HEK293 (cell line): ENCODE results near the gene PAM.

Experiments
- CTCF ChIA-PET: fragments of 350-600 bp; formaldehyde crosslinking; extraction: SDS; loops from one replicate; lab custom pipeline; 2021; ENCODE audit warnings: antibody characterized with exemption; lab: Yijun Ruan, JAX
- POLR2A ChIA-PET: fragments of 300-600 bp; formaldehyde crosslinking; extraction: SDS; loops from one replicate; lab custom pipeline; 2020; ENCODE audit warnings: antibody characterized with exemption, inconsistent platforms; lab: Yijun Ruan, JAX
- H3K27ac ChIP-seq: fragments of 200-500 bp; sonication (Bioruptor generic); 2 replicates; pipeline ENCODE4 v1.5.1; 2014; ENCODE audit warnings: low read depth, low read length, control low read depth, inconsistent platforms; ENCODE audit errors: extremely low read depth
- H3K36me3 ChIP-seq, 2 experiments: fragments of 200-500 bp in 1 of 2; sonication (Bioruptor generic) in 1 of 2; 1 replicate in 1 of 2; 2 replicates in 1 of 2; pipeline ENCODE4 v1.5.1; 2014 to 2017; ENCODE audit warnings: inconsistent platforms in 2 of 2, low read length in 2 of 2; ENCODE audit not compliant: control insufficient read depth in 2 of 2, insufficient read depth in 1 of 2
- H3K4me1 ChIP-seq: fragments of 200-500 bp; sonication (Bioruptor generic); 2 replicates; pipeline ENCODE4 v1.5.1; 2014; ENCODE audit warnings: mild to moderate bottlenecking, low read length, inconsistent platforms; ENCODE audit not compliant: control insufficient read depth, insufficient read depth
- H3K4me3 ChIP-seq: 2 replicates; pipeline ENCODE4 v1.5.1; 2011; ENCODE audit warnings: low read depth, mild to moderate bottlenecking, control low read depth, low read length, moderate library complexity
- H3K9me3 ChIP-seq: fragments of 200-500 bp; sonication (Bioruptor generic); 2 replicates; pipeline ENCODE4 v1.5.1; 2014; ENCODE audit warnings: low read depth, low read length, inconsistent platforms; ENCODE audit not compliant: control insufficient read depth, insufficient read depth
- BCL11B ChIP-seq: fragments of 450-650 bp; formaldehyde crosslinking; IDR thresholded peaks from 2 replicates; pipeline ENCODE4 v1.5.1; 2016; ENCODE audit warnings: low read depth, missing biosample characterization, missing genetic modification characterization
- HIC1 ChIP-seq: fragments of 450-650 bp; formaldehyde crosslinking; IDR thresholded peaks from 2 replicates; pipeline ENCODE4 v1.5.1; 2016; ENCODE audit warnings: missing biosample characterization, missing genetic modification characterization
- KLF9 ChIP-seq: fragments of 450-650 bp; formaldehyde crosslinking; IDR thresholded peaks from 2 replicates; pipeline ENCODE4 v1.5.1; 2016; ENCODE audit warnings: missing biosample characterization, missing genetic modification characterization, low read depth
- MZF1 ChIP-seq: fragments of 450-650 bp; formaldehyde crosslinking; IDR thresholded peaks from 2 replicates; pipeline ENCODE4 v1.5.1; 2017; ENCODE audit warnings: missing biosample characterization, missing genetic modification characterization, borderline replicate concordance
- REPIN1 ChIP-seq: fragments of 450-650 bp; formaldehyde crosslinking; IDR thresholded peaks from 2 replicates; pipeline ENCODE4 v1.5.1; 2017; ENCODE audit warnings: missing biosample characterization, missing genetic modification characterization, low read depth
- SP3 ChIP-seq: fragments of 450-650 bp; formaldehyde crosslinking; IDR thresholded peaks from 2 replicates; pipeline ENCODE4 v1.5.1; 2016; ENCODE audit warnings: missing biosample characterization, missing genetic modification characterization
- SP7 ChIP-seq: fragments of 450-650 bp; formaldehyde crosslinking; IDR thresholded peaks from 2 replicates; pipeline ENCODE4 v1.5.1; 2016; ENCODE audit warnings: missing biosample characterization, missing genetic modification characterization
- YY1 ChIP-seq: fragments of 450-650 bp; formaldehyde crosslinking; IDR thresholded peaks from 2 replicates; pipeline ENCODE4 v1.5.1; 2018; ENCODE audit warnings: missing biosample characterization, missing genetic modification characterization
- ZNF112 ChIP-seq: fragments of 450-650 bp; formaldehyde crosslinking; IDR thresholded peaks from 2 replicates; pipeline ENCODE4 v1.5.0; 2017; ENCODE audit warnings: missing biosample characterization, missing genetic modification characterization
- ZNF114 ChIP-seq: fragments of 450-650 bp; formaldehyde crosslinking; IDR thresholded peaks from 2 replicates; pipeline ENCODE4 v1.5.0; 2017; ENCODE audit warnings: missing biosample characterization, missing genetic modification characterization
- ZNF121 ChIP-seq: fragments of 450-650 bp; formaldehyde crosslinking; IDR thresholded peaks from 2 replicates; pipeline ENCODE4 v1.5.1; 2016; ENCODE audit warnings: missing biosample characterization, missing genetic modification characterization
- ZNF184 ChIP-seq: fragments of 450-650 bp; IDR thresholded peaks from 2 replicates; pipeline ENCODE4 v1.5.1; 2018; ENCODE audit warnings: missing biosample characterization, mild to moderate bottlenecking, missing genetic modification characterization
- ZNF239 ChIP-seq: fragments of 450-650 bp; formaldehyde crosslinking; IDR thresholded peaks from 2 replicates; pipeline ENCODE4 v1.5.1; 2016; ENCODE audit warnings: missing biosample characterization, missing genetic modification characterization
- ZNF341 ChIP-seq: fragments of 450-650 bp; formaldehyde crosslinking; IDR thresholded peaks from 2 replicates; pipeline ENCODE4; 2016; ENCODE audit warnings: low read depth, missing biosample characterization, missing genetic modification characterization
- ZNF433 ChIP-seq: fragments of 450-650 bp; formaldehyde crosslinking; IDR thresholded peaks from 2 replicates; pipeline ENCODE4 v1.5.1; 2016; ENCODE audit warnings: missing biosample characterization, missing genetic modification characterization, low read depth
- ZNF514 ChIP-seq: fragments of 450-650 bp; formaldehyde crosslinking; IDR thresholded peaks from 2 replicates; pipeline ENCODE4 v1.5.1; 2016; ENCODE audit warnings: missing biosample characterization, missing genetic modification characterization
- ZNF571 ChIP-seq: fragments of 450-650 bp; formaldehyde crosslinking; IDR thresholded peaks from 2 replicates; pipeline ENCODE4 v1.5.0; 2017; ENCODE audit warnings: missing biosample characterization, missing genetic modification characterization
- ZNF585B ChIP-seq: fragments of 450-650 bp; formaldehyde crosslinking; IDR thresholded peaks from 2 replicates; pipeline ENCODE4 v1.5.1; 2016; ENCODE audit warnings: missing biosample characterization, missing genetic modification characterization
- ZNF623 ChIP-seq: fragments of 450-650 bp; formaldehyde crosslinking; IDR thresholded peaks from 2 replicates; pipeline ENCODE4 v1.5.1; 2016; ENCODE audit warnings: missing biosample characterization, missing genetic modification characterization
- ZNF704 ChIP-seq: fragments of 450-650 bp; formaldehyde crosslinking; IDR thresholded peaks from 2 replicates; pipeline ENCODE4 v1.5.1; 2016; ENCODE audit warnings: missing biosample characterization, missing genetic modification characterization
- ZSCAN30 ChIP-seq: fragments of 450-650 bp; IDR thresholded peaks from 2 replicates; pipeline ENCODE4 v1.5.1; 2018; ENCODE audit warnings: missing biosample characterization, mild to moderate bottlenecking, missing genetic modification characterization, moderate library complexity
- TF ChIP-seq, protein P1 (sequence below): fragments of 450-650 bp; formaldehyde crosslinking; IDR thresholded peaks from 2 replicates; pipeline ENCODE4 v1.5.1; 2016; ENCODE audit warnings: missing biosample characterization, missing genetic modification characterization

The PAM gene

DNA sequence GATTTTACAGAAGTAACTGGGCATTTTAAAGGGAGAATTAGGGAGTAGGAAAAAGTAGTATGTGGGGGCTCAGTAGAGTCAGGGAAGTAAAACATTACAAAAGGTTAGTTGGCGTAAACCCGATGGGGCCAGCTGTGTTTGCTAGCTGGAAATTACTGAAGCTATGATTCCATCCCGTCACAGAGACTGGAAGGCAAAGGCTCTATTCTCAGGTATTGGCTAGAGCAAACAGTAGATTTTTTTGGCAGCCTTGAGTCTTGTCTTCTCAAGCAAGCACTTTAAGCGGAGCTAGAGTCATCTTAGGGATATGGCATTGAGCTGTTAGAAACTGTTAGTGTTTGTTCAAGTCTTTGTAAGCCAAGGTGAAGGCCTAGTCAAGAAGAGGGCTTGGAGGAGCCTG is 121.5 kb downstream of the PAM start (continued):
- no peak for TF ChIP-seq ZSCAN30 (tag by site-specific recombination)
- TF ChIP-seq, all 188 proteins: peak for 0

GRCh38 chr5:102879741-102880140 is 124.6 kb downstream of the PAM start:
- no peaks in the 10 kb centered on the region for H3K9me3 ChIP-seq
- no peak for TF ChIP-seq ZNF112 (tag by site-specific recombination)
- TF ChIP-seq MZF1 = no peak
- TF ChIP-seq ZNF114 (tag by site-specific recombination) = no peak
- TF ChIP-seq, all 188 proteins: peak for 0
- CTCF ChIA-PET = interaction anchor here (0.6 kb wide), 1 partner anchor 256 kb away, joined by 3 read pairs; no protein-coding TSS in a partner anchor
- Histone ChIP-seq H3K4me1 (peaks cover 8% of the 10 kb centered on the region), H3K27ac (no peak overlapping the region), H3K36me3 (no peaks in the 10 kb centered on the region; a peak in 1 of 3 replicates), H3K4me3 (no peak overlapping the region)
- POLR2A ChIA-PET = no interaction called here

DNA sequence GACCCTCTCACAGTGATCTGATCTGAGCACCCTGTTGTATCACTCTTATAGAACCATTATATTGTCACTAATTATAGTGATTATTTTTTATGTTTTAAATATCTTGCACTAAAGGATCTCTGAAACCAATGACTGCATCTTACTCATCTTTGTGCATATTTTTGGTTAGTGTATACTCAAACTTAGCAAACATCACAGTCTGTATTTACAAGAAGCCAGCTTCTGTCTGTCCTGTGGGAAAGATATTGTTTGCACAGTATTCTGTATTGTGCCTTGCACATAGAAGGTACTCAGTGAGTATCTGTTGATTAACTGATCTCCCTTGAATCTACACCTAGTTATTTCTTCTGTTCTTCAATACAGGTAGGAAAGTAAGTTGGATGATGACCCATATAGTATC is 131.5 kb downstream of the PAM start:
- no peak overlapping the region for H3K27ac ChIP-seq
- H3K4me1 ChIP-seq = no peaks in the 10 kb centered on the region
- no peaks in the 10 kb centered on the region for H3K9me3 ChIP-seq
- CTCF ChIA-PET = no interaction called here
- no peaks in the 10 kb centered on the region for H3K36me3 ChIP-seq
- no peak overlapping the region for H3K4me3 ChIP-seq
- POLR2A ChIA-PET = no interaction called here
- TF ChIP-seq ZSCAN30 (tag by site-specific recombination) = no peak

DNA sequence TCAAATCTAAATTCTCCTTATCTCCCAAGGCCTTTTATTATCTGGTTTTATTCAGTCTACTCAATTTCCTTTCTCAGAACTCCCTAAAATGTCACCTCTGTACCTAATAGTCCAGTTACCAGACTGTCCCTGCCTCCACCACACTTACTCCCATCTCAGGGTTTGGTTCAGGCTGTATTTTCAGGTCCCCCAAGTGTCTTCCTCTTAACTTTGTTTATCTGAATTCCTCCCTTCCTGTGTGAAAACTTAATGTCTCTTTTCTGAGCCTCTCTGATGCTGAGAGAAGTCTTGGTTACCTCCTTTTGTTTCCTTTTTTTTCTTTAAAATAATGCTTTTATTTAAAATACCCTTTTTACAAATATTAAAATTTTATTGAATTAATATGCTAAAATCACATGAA is 133.4 kb downstream of the PAM start:
- Histone ChIP-seq H3K4me1 (no peaks in the 10 kb centered on the region), H3K36me3 (no peaks in the 10 kb centered on the region), H3K27ac (no peak overlapping the region), H3K9me3 (no peaks in the 10 kb centered on the region), H3K4me3 (no peak overlapping the region)
- POLR2A ChIA-PET = no interaction called here
- TF ChIP-seq ZNF571 (tag by site-specific recombination) (no peak), ZNF341 (no peak), HIC1 (tag by site-specific recombination) (no peak), ZNF184 (tag by site-specific recombination) (no peak), ZNF433 (tag by site-specific recombination) (no peak), ZNF704 (tag by site-specific recombination) (no peak), ZNF514 (no peak), SP3 (tag by site-specific recombination) (no peak), ZNF585B (tag by site-specific recombination) (no peak), REPIN1 (tag by site-specific recombination) (no peak), BCL11B (tag by site-specific recombination) (no peak), ZNF121 (no peak), SP7 (tag by site-specific recombination) (no peak), ZNF239 (tag by site-specific recombination) (no peak), ZNF623 (no peak), KLF9 (tag by site-specific recombination) (no peak), YY1 (tag by site-specific recombination) (no peak)
- TF ChIP-seq, protein P1, sequence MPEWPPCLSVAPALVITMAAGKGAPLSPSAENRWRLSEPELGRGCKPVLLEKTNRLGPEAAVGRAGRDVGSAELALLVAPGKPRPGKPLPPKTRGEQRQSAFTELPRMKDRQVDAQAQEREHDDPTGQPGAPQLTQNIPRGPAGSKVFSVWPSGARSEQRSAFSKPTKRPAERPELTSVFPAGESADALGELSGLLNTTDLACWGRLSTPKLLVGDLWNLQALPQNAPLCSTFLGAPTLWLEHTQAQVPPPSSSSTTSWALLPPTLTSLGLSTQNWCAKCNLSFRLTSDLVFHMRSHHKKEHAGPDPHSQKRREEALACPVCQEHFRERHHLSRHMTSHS = no peak
- CTCF ChIA-PET = no interaction called here
